CD8-positive, alpha-beta memory T cell (primary cell): ENCODE measurements around the gene IMPDH1. TPM values are rescaled to one million over a fixed set of nuclear protein-coding genes. Genes with fewer than 3 reads are reported as not detected.
"Not testable (repeated sequence)": the region's sequence is repeated elsewhere in the genome, so short reads cannot be mapped to it uniquely, and the experiment has no call there.

Source experiments
- CTCF ChIA-PET: fragments of 350-600 bp; sonication (Branson Sonifier 250); formaldehyde crosslinking; loops from one replicate; lab custom pipeline; 2021; ENCODE audit warnings: antibody characterized with exemption; lab: Charles Lee
- POLR2A ChIA-PET: fragments of 350-600 bp; sonication (Branson Sonifier 250); formaldehyde crosslinking; loops from one replicate; lab custom pipeline; 2021; ENCODE audit warnings: antibody characterized with exemption; lab: Charles Lee
- DNase-seq, 5 donors: peaks; one replicate each; pipeline versions ENCODE4 v3.0.0 to v3.0.0-alpha.2; 2020 to 2022; ENCODE audit warnings: mixed read lengths in 1 of 5
- H3K27ac ChIP-seq: one replicate; pipeline ENCODE4 v1.7.0; 2013; ENCODE audit warnings: low read depth, mild to moderate bottlenecking, low read length, moderate library complexity
- H3K27me3 ChIP-seq: 2 replicates; pipeline ENCODE4 v1.7.0; 2013; ENCODE audit warnings: low read length, mild to moderate bottlenecking; ENCODE audit not compliant: insufficient read depth, poor library complexity, severe bottlenecking
- H3K36me3 ChIP-seq: 2 replicates; pipeline ENCODE4 v1.7.0; 2013; ENCODE audit warnings: mild to moderate bottlenecking, low read length, moderate library complexity; ENCODE audit not compliant: insufficient read depth
- H3K4me1 ChIP-seq: 2 replicates; pipeline ENCODE4 v1.7.0; 2013; ENCODE audit warnings: mild to moderate bottlenecking, low read length, moderate library complexity; ENCODE audit not compliant: insufficient read depth
- H3K4me3 ChIP-seq: 2 replicates; pipeline ENCODE4 v1.7.0; 2013; ENCODE audit warnings: mild to moderate bottlenecking, low read length
- H3K9me3 ChIP-seq: 2 replicates; pipeline ENCODE4 v1.7.0; 2013; ENCODE audit warnings: mild to moderate bottlenecking, low read length
- H3K27ac Mint-ChIP-seq, 8 donors: one replicate each; pipeline ENCODE4 v1.8.0; 2020 to 2021; ENCODE audit warnings: mixed read lengths in 8 of 8, mild to moderate bottlenecking in 6 of 8, inconsistent platforms in 3 of 8, moderate library complexity in 3 of 8
- H3K27me3 Mint-ChIP-seq, 2 donors: one replicate each; pipeline ENCODE4 v1.8.0; 2020 to 2021; ENCODE audit warnings: mixed read lengths in 2 of 2, mild to moderate bottlenecking in 1 of 2, moderate library complexity in 1 of 2
- H3K36me3 Mint-ChIP-seq, 3 donors: one replicate each; pipeline ENCODE4 v1.8.0; 2020 to 2021; ENCODE audit warnings: mixed read lengths in 3 of 3, inconsistent platforms in 1 of 3, mild to moderate bottlenecking in 1 of 3
- H3K4me1 Mint-ChIP-seq, 3 donors: one replicate each; pipeline ENCODE4 v1.8.0; 2020 to 2021; ENCODE audit warnings: mixed read lengths in 3 of 3, inconsistent platforms in 1 of 3, mild to moderate bottlenecking in 1 of 3
- H3K4me3 Mint-ChIP-seq, 7 donors: one replicate each; pipeline ENCODE4 v1.8.0; 2020 to 2021; ENCODE audit warnings: mixed read lengths in 7 of 7, mild to moderate bottlenecking in 6 of 7, moderate library complexity in 4 of 7, inconsistent platforms in 2 of 7
- H3K9me3 Mint-ChIP-seq, 5 donors: one replicate each; pipeline ENCODE4 v1.8.0; 2020 to 2022; ENCODE audit warnings: mixed read lengths in 5 of 5, mild to moderate bottlenecking in 3 of 5, moderate library complexity in 2 of 5, inconsistent platforms in 1 of 5
- polyA plus RNA-seq: library from polyadenylated mRNA; unstranded; fragments of 300-500 nt; fragmentation: Illumina TruSeq; gene quantifications from one replicate; pipeline ENCODE4 v1.2.3, GENCODE V29; 2021
- total RNA-seq, 2 experiments: library from RNA; stranded (reverse); gene quantifications; one replicate each; pipeline ENCODE4 v1.2.3, GENCODE V29; 2021

The IMPDH1 gene
- total RNA-seq (10 to 100 TPM; 69.1 to 70.4 TPM), polyA plus RNA-seq (48.3 TPM)

DNA sequence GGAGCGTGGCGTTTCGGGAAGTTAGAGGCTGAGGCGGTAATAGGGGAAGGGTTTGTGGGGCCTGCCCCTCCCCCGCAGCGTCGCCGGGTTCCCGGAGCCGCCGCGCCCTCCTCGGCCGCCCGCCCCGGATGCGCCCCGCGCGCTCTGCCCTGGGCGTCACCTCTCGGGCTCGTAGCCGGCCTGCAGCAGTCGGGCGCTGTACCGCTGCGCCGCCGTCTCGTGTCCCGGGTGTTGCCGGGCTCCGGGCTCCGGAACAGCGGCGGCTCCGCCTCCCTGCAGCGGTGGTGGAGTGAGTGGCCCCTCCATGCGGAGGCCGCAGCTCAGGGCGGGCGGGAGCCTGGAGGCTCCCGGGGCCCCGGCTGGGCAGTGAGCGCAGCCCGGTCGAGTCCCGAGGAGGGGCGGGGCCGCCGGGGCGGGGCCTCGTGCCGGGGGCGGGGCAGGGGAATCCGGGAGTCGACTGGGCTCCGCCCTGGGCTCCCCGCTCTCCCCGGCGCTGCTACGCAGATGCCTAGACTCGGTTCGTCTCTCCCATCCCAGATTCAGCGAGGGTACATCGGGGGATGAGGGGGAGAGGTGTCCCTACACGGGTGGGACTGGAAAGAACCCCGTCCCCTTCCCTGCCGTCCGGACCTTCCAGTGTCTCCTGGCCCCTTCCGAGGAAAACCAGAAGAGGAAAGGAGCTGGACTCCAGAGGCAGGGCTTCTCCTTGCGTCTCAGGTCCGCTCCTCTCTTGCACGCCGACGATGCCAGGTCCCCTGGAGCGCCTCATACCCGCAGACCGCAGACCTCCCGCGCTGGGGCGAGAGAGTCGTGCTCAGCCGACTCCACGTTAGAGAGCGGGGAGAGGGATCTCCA is at the start of gene IMPDH1:
Gene IMPDH1 (minus strand): TSS at position 387 of the 855 bp plus-strand sequence. CDS start 81 bp downstream, at position 306.
- Histone ChIP-seq H3K4me3 (peak within 1 kb of the TSS; percentile 94), H3K9me3 (no peaks in the 10 kb centered on the region), H3K27me3 (no peaks in the 10 kb centered on the region), H3K27ac (peak within 1 kb of the TSS; percentile 75), H3K4me1 (peaks cover 33% of the 10 kb centered on the region), H3K36me3 (no peaks in the 10 kb centered on the region)
- no peaks in the 10 kb centered on the region for H3K27me3 Mint-ChIP-seq
- CTCF ChIA-PET = interaction anchor here (1.3 to 12.3 kb wide), 6 partner anchors 9 to 65 kb away, joined by 3 to 131 read pairs (median 6); no protein-coding TSS in a partner anchor
- H3K4me1 Mint-ChIP-seq = peaks cover 25 to 41% (median 32%) of the 10 kb centered on the region in 3 donors
- H3K36me3 Mint-ChIP-seq = peaks cover 0 to 4% (median 0%) of the 10 kb centered on the region in 3 donors
- H3K27ac Mint-ChIP-seq = peak within 1 kb of the TSS; percentile 84 to 98 (median 90)
- DNase-seq = peak; percentile 82 to 87 (median 84)
- POLR2A ChIA-PET = interaction anchor here (0.5 kb wide), 1 partner anchor 300 kb away, joined by 3 read pairs; no protein-coding TSS in a partner anchor
- no peaks in the 10 kb centered on the region for H3K9me3 Mint-ChIP-seq
- peak within 1 kb of the TSS; percentile 88 to 97 (median 93) for H3K4me3 Mint-ChIP-seq

DNA sequence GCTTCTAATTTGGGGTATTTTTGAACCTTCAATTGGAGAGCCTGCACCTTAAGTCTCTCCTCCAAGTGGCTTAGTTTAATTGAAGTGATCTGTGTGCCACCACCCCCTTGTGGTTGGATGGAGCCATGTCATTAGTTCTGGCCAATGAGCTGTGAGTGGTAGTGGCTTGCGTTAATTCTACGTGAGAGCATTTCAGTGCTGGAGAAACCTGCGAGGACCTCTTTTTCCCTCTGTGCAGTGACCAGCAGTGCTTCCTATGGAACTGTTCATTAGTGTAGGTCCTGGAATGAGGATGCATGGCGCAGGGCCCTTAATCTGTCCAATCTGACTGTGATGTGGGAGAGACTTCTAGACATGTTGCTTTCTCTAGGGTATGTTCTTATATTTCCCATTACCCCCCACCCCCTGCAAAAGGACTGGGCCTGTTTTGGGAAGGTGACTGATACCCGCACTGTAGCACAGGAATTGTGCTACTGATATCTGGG is 49.7 kb upstream of the IMPDH1 start:
- H3K27me3 ChIP-seq = no peaks in the 10 kb centered on the region
- H3K9me3 ChIP-seq = no peaks in the 10 kb centered on the region
- peak overlapping the region in 5 of 7 donors; percentile 24 to 48 (median 35) for H3K4me3 Mint-ChIP-seq
- H3K4me3 ChIP-seq = no peak overlapping the region
- peak overlapping the region in 6 of 8 donors; percentile 0 to 84 (median 62) for H3K27ac Mint-ChIP-seq
- ChIA-PET CTCF (interaction anchor here (0.9 to 4.5 kb wide), 14 partner anchors 10 to 112 kb away, joined by 3 to 139 read pairs (median 9); partner anchors contain the start of gene METTL2B), POLR2A (no interaction called here)
- H3K36me3 Mint-ChIP-seq = peaks cover 0 to 5% (median 0%) of the 10 kb centered on the region in 3 donors
- H3K4me1 Mint-ChIP-seq = peaks cover 20 to 31% (median 31%) of the 10 kb centered on the region in 3 donors
- peaks cover 21% of the 10 kb centered on the region for H3K4me1 ChIP-seq
- no peaks in the 10 kb centered on the region for H3K9me3 Mint-ChIP-seq
- H3K27ac ChIP-seq = no peak overlapping the region
- peaks cover 0 to 2% of the 10 kb centered on the region in 2 donors for H3K27me3 Mint-ChIP-seq
- no peaks in the 10 kb centered on the region for H3K36me3 ChIP-seq
- DNase-seq = peak; percentile 45 to 79 (median 64)

DNA sequence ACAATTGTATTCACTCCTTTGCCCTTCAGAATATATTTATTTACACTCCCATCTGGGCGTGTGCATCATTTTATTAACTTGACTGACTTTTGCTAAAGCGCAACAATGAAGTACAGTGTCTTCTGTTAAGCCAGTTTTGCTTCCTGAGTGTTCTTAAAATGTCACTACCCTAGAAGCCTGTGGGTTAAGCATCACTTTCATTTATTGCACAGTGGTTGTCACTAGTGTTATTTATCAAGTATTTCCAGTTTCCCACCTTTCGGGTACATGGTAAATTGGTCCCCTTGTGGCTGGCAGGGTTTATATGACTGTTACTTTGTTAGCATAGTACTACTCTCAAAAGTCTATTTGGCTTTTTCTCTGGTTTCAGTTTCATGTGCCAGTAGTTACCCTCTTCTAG is 49.2 kb upstream of the IMPDH1 start:
- H3K27me3 Mint-ChIP-seq = peaks cover 0 to 5% of the 10 kb centered on the region in 2 donors
- H3K9me3 Mint-ChIP-seq = no peaks in the 10 kb centered on the region
- no peaks in the 10 kb centered on the region for H3K36me3 ChIP-seq
- CTCF ChIA-PET = interaction anchor here (0.9 to 4.5 kb wide), 11 partner anchors 10 to 111 kb away, joined by 3 to 139 read pairs (median 9); partner anchors contain the start of gene METTL2B
- no peaks in the 10 kb centered on the region for H3K9me3 ChIP-seq
- no peak overlapping the region for H3K4me3 ChIP-seq
- H3K36me3 Mint-ChIP-seq = peaks cover 0 to 5% (median 0%) of the 10 kb centered on the region in 3 donors
- DNase-seq = no peak
- no peaks in the 10 kb centered on the region for H3K27me3 ChIP-seq
- no peak overlapping the region for H3K27ac ChIP-seq
- peak overlapping the region in 1 of 7 donors; percentile 48 for H3K4me3 Mint-ChIP-seq
- POLR2A ChIA-PET = no interaction called here
- peak overlapping the region in 5 of 8 donors; percentile 0 to 47 (median 36) for H3K27ac Mint-ChIP-seq
- peaks cover 21% of the 10 kb centered on the region for H3K4me1 ChIP-seq
- peaks cover 20 to 31% (median 31%) of the 10 kb centered on the region in 3 donors for H3K4me1 Mint-ChIP-seq

DNA sequence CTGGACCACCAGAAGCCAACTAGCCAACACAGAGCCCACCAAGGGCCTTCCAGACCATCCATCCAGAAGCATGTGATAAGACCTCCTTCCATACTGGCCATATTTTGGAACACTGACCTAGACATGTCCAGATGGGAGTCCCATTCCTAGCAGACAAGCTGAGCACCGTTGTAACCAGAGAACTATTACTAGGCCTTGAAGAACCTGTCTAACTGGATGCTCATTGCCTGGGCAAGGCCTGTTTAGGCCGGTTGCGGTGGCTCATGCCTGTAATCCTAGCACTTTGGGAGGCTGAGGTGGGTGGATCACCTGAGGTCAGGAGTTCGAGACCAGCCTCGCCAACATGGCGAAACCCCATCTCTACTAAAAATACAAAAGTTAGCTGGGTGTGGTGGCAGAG is 47.6 kb upstream of the IMPDH1 start:
- H3K27me3 ChIP-seq, POLR2A ChIA-PET, DNase-seq, H3K36me3 ChIP-seq, H3K4me3 ChIP-seq, H3K27me3 Mint-ChIP-seq, H3K36me3 Mint-ChIP-seq, H3K27ac ChIP-seq, H3K9me3 Mint-ChIP-seq, H3K9me3 ChIP-seq: not testable (repeated sequence)
- H3K4me1 ChIP-seq = peaks cover 21% of the 10 kb centered on the region
- peak overlapping the region in 3 of 7 donors; percentile 5 to 43 (median 7) for H3K4me3 Mint-ChIP-seq
- peaks cover 20 to 31% (median 31%) of the 10 kb centered on the region in 3 donors for H3K4me1 Mint-ChIP-seq
- CTCF ChIA-PET = interaction anchor here (1.4 to 1.7 kb wide), 3 partner anchors 13 to 30 kb away, joined by 3 to 16 read pairs (median 5); no protein-coding TSS in a partner anchor
- peak overlapping the region in 3 of 8 donors; percentile 4 to 91 (median 29) for H3K27ac Mint-ChIP-seq

DNA sequence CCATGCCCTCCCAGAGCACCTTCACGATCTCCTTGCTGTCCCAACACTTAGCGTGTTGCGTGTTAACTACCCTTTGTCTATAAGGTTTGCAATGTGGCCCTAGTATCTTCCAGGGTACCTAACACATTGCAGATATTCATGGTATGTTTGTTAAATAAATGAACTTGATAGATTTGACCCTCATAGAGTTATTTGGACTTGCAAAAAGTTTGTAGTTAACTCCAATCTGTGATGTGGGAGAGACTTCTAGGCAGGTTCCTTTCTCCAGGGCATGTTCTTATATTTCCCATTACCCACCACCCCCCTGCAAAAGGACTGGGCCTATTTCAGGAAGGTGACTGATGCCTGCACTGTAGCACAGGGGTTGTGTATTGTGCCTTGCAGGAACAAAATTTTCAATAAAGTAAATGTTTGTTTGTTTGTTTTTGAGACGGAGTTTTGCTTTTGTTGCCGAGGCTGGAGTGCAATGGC is 46.5 kb upstream of the IMPDH1 start:
- peaks cover 21% of the 10 kb centered on the region for H3K4me1 ChIP-seq
- H3K4me3 Mint-ChIP-seq = peak overlapping the region; percentile 90 to 95 (median 92)
- DNase-seq = no peak
- H3K27me3 Mint-ChIP-seq = peaks cover 5 to 9% of the 10 kb centered on the region in 2 donors
- peak overlapping the region in 7 of 8 donors; percentile 54 to 98 (median 91) for H3K27ac Mint-ChIP-seq
- no peaks in the 10 kb centered on the region for H3K9me3 Mint-ChIP-seq
- no peaks in the 10 kb centered on the region for H3K9me3 ChIP-seq
- H3K27ac ChIP-seq = peak overlapping the region; percentile 67
- no peaks in the 10 kb centered on the region for H3K27me3 ChIP-seq
- peak overlapping the region; percentile 90 for H3K4me3 ChIP-seq
- H3K4me1 Mint-ChIP-seq = peaks cover 20 to 31% (median 31%) of the 10 kb centered on the region in 3 donors
- peaks cover 0 to 5% (median 0%) of the 10 kb centered on the region in 3 donors for H3K36me3 Mint-ChIP-seq
- CTCF ChIA-PET = interaction anchor here (1.1 to 1.6 kb wide), 4 partner anchors 14 to 112 kb away, joined by 3 to 12 read pairs (median 3); no protein-coding TSS in a partner anchor
- POLR2A ChIA-PET = no interaction called here
- no peaks in the 10 kb centered on the region for H3K36me3 ChIP-seq

DNA sequence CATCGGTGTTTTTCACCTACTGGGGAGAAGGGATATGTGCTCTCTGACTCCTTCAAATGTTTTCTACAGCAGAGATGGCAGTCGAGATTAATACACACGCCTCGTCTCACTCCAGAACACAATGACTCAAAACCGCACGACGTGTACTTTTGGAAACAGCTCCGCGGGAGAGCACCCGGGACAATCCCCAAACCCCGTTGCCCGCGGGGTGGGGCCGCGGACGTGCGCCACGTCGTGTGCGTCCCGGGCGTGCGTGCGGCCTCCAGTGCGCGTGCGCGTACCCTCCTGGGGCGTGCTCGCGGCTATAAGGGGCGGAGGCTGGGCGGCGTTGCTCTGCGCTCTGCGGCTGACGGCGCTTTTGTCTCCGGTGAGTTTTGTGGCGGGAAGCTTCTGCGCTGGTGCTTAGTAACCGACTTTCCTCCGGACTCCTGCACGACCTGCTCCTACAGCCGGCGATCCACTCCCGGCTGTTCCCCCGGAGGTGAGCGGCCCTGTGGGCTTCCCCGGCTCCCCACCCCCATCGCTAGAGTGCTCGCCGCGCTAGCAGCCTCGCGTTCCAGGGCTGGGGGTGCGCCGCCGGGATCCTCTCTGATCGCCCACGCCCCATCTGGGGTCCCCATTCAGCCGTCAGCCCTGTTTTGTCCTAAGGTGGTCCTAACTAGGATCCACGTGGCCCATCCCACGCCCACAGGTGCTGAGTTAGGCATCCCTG is 45.9 kb upstream of the IMPDH1 start, which contains the start of gene HILPDA:
Gene HILPDA (plus strand): TSS at position 336 of the 712 bp plus-strand sequence. CDS start 1,391 bp downstream, outside the sequence.
- H3K4me1 Mint-ChIP-seq = peaks cover 20 to 31% (median 31%) of the 10 kb centered on the region in 3 donors
- H3K4me3 Mint-ChIP-seq = peak within 1 kb of the TSS; percentile 90 to 95 (median 92)
- peak; percentile 91 to 95 (median 92) for DNase-seq
- Histone ChIP-seq H3K36me3 (no peaks in the 10 kb centered on the region), H3K4me3 (peak within 1 kb of the TSS; percentile 90), H3K27me3 (no peaks in the 10 kb centered on the region), H3K4me1 (peaks cover 21% of the 10 kb centered on the region), H3K9me3 (no peaks in the 10 kb centered on the region), H3K27ac (peak within 1 kb of the TSS; percentile 93)
- H3K27ac Mint-ChIP-seq = peak within 1 kb of the TSS; percentile 73 to 98 (median 96)
- peaks cover 0 to 5% (median 0%) of the 10 kb centered on the region in 3 donors for H3K36me3 Mint-ChIP-seq
- H3K9me3 Mint-ChIP-seq = no peaks in the 10 kb centered on the region
- ChIA-PET CTCF (interaction anchor here (0.9 to 1.6 kb wide), 6 partner anchors 20 to 111 kb away, joined by 3 to 12 read pairs (median 3); no protein-coding TSS in a partner anchor), POLR2A (interaction anchor here (1.2 to 1.3 kb wide), 2 partner anchors 29 to 112 kb away, joined by 3 to 4 read pairs; partner anchors contain the start of gene RBM28)
- H3K27me3 Mint-ChIP-seq = peaks cover 5 to 9% of the 10 kb centered on the region in 2 donors
